Stimulated activated CD8-positive, alpha-beta memory T cell treated with anti-CD3 and anti-CD28 coated beads, Interleukin-4, amount 100 ng/mL, for 24 hours (primary cell): ENCODE results near the gene CLEC18C.
"Not testable (repeated sequence)": the region's sequence is repeated elsewhere in the genome, so short reads cannot be mapped to it uniquely, and the experiment has no call there.

Source experiments
- DNase-seq: peaks from one replicate; pipeline ENCODE4 v3.0.0-alpha.2; 2020; ENCODE audit warnings: low read depth

Gene CLEC18C

GRCh38 chr16:70206382-70206781, 32.8 kb downstream of the CLEC18C start:
- DNase-seq, result not testable (repeated sequence)

GRCh38 chr16:70218586-70218985, 45.0 kb downstream of the CLEC18C start:
- DNase-seq, result not testable (repeated sequence)

GRCh38 chr16:70222574-70222973, 49.0 kb downstream of the CLEC18C start:
- not testable (repeated sequence) for DNase-seq

GRCh38 chr16:70223216-70223615, 49.6 kb downstream of the CLEC18C start:
- not testable (repeated sequence) for DNase-seq

DNA sequence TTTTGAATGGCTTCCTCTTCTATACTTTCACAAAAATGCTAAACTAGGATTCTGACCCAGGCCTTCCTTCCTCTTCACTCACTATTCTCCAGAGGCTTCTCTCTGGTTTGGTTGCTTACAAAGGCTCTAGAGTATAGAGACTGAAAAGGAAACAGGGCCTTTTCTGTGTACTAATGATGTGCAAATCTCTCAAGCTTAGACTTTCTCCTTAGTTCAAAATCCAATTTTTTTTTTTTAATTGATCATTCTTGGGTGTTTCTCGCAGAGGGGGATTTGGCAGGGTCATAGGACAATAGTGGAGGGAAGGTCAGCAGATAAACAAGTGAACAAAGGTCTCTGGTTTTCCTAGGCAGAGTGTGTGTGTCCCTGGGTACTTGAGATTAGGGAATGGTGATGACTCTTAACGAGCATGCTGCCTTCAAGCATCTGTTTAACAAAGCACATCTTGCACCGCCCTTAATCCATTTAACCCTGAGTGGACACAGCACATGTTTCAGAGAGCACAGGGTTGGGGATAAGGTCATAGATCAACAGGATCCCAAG, 50.5 kb downstream of the CLEC18C start:
- not testable (repeated sequence) for DNase-seq

DNA sequence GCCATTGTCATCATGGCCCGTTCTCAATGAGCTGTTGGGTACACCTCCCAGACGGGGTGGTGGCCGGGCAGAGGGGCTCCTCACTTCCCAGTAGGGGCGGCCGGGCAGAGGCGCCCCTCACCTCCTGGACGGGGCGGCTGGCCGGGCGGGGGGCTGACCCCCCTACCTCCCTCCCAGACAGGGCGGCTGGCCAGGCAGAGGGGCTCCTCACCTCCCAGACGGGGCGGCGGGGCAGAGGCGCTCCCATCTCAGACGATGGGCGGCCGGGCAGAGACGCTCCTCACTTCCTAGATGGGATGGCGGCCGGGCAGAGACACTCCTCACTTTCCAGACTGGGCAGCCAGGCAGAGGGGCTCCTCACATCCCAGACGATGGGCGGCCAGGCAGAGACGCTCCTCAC, 51.1 kb downstream of the CLEC18C start:
- not testable (repeated sequence) for DNase-seq

DNA sequence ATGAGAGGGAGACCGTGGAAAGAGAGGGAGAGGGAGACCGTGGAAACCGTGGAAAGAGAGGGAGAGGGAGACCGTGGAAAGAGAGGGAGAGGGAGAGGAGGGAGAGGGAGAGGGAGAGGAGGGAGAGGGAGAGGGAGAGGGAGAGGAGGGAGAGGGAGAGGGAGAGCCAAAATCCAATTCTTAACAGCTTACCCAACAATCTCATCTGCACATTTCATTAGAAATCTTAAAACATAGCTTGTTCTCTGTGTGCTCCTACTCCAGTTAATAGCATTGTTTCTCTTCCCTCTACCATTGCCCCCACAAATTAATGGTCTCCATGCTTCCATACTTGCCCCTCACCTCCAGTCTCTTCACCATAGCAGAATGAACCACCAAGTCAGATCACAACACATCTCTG, 51.8 kb downstream of the CLEC18C start:
- DNase-seq, result not testable (repeated sequence)

DNA sequence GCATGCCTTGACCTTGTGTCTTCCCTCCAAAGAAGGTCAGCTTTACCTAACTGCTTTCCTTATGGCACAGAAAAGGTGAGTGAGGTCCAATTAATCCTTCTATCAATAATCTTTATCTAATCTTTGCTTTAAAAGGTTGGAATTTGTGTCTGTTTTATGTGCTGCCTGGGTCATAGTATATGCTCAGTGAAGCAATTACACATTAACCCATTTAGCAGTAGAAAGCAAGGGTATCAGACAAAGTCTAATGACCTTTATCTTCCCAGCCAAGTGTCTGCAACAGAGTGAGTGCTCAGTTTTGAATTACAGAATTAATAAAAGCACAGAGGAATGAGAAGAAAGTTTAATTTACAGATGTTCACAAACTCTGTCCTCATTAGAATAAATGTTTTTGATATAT, 52.4 kb downstream of the CLEC18C start:
- not testable (repeated sequence) for DNase-seq

DNA sequence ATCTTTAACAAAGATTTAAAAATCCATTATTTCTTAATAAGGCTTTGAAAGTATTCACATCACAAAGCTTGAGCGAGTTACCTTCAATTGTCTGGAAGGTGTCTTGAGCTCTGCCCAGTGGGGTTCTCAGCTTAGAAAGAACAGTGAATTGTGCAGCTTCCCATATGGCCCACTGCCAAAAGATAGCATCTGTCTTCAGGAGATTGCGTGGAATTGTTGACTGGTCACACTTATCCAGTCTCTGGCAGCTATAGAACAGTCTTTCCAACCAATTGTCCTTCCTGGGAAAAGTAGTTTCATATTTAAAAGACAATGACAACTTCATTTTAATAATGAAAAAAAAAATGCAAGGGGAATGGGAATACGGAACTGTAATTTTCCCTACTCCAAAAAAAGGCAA, 58.2 kb downstream of the CLEC18C start:
- DNase-seq, result not testable (repeated sequence)
